Astrocyte (in vitro differentiated cells and primary cell): ENCODE results near the gene NFU1.

Experiments
- EZH2 ChIP-seq: IDR thresholded peaks from 2 replicates; pipeline ENCODE4 v1.6.1; 2012; ENCODE audit warnings: mild to moderate bottlenecking, low read length, inconsistent platforms; ENCODE audit not compliant: insufficient read depth
- TF ChIP-seq, protein P1 (sequence below): IDR thresholded peaks from 2 replicates; pipeline ENCODE4 v1.5.1; 2011; ENCODE audit warnings: low read depth, mild to moderate bottlenecking, inconsistent platforms, low read length, moderate library complexity; ENCODE audit not compliant: insufficient read depth

DNA sequence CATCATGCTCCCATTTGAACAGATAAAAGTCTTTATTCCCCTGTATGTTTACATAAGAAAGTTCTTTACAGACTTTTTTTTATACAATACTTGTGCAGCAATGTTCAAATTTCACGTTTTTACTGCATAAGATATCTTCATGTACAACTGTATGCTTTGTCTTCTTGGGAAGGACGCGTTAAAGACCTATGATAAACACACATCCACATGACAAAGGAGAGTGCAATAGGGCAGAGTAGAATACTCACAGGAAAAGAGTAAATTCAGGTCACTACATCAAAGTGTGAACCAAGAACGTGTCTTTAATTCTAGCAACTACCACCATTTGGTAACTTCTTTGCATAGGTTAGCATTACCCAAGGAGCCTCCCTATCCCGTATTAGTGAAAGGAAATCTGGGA lies 33.7 kb upstream of the NFU1 start:
- TF ChIP-seq, protein P1, sequence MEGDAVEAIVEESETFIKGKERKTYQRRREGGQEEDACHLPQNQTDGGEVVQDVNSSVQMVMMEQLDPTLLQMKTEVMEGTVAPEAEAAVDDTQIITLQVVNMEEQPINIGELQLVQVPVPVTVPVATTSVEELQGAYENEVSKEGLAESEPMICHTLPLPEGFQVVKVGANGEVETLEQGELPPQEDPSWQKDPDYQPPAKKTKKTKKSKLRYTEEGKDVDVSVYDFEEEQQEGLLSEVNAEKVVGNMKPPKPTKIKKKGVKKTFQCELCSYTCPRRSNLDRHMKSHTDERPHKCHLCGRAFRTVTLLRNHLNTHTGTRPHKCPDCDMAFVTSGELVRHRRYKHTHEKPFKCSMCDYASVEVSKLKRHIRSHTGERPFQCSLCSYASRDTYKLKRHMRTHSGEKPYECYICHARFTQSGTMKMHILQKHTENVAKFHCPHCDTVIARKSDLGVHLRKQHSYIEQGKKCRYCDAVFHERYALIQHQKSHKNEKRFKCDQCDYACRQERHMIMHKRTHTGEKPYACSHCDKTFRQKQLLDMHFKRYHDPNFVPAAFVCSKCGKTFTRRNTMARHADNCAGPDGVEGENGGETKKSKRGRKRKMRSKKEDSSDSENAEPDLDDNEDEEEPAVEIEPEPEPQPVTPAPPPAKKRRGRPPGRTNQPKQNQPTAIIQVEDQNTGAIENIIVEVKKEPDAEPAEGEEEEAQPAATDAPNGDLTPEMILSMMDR = no peak
- no peak for TF ChIP-seq EZH2
